Coronary artery (tissue), 2 donors: Measurements from ENCODE around the gene CHMP6.
"Not testable (repeated sequence)": the region's sequence is repeated elsewhere in the genome, so short reads cannot be mapped to it uniquely, and the experiment has no call there.

Experiments
- DNase-seq: peaks from one replicate; pipeline ENCODE4 v3.0.0-alpha.2; 2017; ENCODE audit warnings: low spot score
- H3K27ac ChIP-seq, 2 donors: fragments of 200-600 bp; sonication (generic); one replicate each; pipeline ENCODE4 v1.5.1; 2016 to 2019
- H3K4me3 ChIP-seq: fragments of 200-600 bp; sonication (generic); 2 replicates; pipeline ENCODE4 v1.5.1; 2016; ENCODE audit warnings: mild to moderate bottlenecking, moderate library complexity
- TF ChIP-seq, protein P1 (sequence below): fragments of 200-600 bp; sonication (generic); IDR thresholded peaks from one replicate; pipeline ENCODE4 v1.5.1; 2019; ENCODE audit warnings: antibody characterized with exemption

Gene CHMP6

DNA sequence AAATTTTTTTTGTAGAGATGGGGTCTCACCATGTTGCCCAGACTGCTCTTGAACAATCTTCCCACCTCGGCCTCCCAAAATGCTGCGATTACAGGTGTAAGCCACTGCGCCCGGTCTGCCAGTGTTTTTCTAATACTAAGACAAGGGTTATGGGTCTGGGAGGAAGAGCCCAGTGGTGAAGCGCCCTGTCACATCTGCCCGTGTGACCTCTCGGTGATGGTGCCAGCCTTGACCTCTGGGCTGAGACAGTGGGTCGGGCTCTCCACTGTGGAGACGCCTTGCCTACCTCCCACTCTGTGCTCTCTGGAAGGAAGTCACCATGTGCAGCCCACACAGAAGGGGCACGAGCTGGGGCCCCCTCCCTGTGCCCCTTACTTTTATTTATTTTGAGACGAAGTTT is 38.2 kb downstream of the CHMP6 start:
- no peak for DNase-seq
- TF ChIP-seq, protein P1, sequence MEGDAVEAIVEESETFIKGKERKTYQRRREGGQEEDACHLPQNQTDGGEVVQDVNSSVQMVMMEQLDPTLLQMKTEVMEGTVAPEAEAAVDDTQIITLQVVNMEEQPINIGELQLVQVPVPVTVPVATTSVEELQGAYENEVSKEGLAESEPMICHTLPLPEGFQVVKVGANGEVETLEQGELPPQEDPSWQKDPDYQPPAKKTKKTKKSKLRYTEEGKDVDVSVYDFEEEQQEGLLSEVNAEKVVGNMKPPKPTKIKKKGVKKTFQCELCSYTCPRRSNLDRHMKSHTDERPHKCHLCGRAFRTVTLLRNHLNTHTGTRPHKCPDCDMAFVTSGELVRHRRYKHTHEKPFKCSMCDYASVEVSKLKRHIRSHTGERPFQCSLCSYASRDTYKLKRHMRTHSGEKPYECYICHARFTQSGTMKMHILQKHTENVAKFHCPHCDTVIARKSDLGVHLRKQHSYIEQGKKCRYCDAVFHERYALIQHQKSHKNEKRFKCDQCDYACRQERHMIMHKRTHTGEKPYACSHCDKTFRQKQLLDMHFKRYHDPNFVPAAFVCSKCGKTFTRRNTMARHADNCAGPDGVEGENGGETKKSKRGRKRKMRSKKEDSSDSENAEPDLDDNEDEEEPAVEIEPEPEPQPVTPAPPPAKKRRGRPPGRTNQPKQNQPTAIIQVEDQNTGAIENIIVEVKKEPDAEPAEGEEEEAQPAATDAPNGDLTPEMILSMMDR, result no peak
- H3K27ac ChIP-seq, result no peak overlapping the region
- H3K4me3 ChIP-seq, result no peak overlapping the region

DNA sequence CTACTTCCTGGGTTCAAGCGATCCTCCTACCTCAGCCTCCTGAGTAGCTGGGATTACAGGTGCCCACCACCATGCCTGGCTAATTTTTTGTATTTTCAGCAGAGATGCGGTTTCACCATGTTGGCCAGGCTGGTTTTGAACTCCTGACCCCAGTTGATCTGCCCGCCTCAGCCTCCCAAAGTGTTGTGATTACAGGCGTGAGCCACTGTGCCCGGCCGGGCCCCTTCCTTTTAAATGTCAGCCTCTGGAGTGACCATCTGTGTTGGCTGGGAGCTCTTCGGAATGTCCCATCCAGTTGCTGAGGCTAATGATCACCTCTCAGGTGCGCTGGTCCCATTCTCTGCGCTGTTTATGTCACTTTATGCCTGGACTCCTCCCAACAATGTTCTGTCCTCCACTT is 38.7 kb downstream of the CHMP6 start:
- H3K27ac ChIP-seq, H3K4me3 ChIP-seq, DNase-seq: not testable (repeated sequence)

DNA sequence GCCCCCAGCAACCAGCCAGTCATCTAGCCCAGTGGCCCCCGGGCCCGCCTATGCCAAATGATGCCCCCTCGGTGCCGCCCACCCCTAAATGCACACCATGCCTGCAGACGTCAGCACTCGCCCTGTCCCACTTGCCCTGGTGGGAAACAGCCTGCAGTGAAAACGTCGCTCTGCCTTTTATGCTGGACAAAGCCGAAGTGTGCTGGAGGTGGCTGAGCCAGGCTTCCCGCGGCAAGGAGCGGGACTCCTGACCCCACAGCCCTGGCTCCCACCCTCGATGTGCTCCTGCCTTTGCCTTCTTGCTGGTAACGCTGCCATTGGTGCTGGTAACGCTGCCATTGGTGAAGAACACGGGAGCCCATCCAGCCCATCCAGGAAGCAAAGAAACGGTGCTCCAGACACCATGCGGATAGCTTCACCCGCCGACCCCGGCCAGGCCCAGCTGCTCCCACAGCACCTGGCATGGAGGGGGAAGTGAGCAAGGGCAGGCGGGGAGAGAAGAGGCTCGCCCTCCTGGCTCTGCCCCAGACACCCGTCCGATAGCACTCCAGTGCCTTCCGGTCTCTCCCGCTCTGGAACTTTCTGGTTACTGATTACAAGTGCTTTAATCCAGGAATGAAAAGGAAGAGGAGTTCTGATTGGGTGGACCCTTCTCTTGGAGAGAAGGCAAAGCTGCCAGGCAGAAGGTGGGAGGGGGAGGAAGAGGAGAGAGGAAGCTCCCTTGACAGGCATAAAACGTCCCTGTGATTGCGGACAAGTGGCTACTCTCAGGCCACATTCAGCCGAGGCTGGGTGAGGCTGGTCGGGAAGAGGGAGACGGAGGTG is 39.3 kb downstream of the CHMP6 start:
- Histone ChIP-seq H3K4me3 (no peak overlapping the region), H3K27ac (no peak overlapping the region)
- DNase-seq, result peak; percentile 66
- TF ChIP-seq, protein P1, result no peak

DNA sequence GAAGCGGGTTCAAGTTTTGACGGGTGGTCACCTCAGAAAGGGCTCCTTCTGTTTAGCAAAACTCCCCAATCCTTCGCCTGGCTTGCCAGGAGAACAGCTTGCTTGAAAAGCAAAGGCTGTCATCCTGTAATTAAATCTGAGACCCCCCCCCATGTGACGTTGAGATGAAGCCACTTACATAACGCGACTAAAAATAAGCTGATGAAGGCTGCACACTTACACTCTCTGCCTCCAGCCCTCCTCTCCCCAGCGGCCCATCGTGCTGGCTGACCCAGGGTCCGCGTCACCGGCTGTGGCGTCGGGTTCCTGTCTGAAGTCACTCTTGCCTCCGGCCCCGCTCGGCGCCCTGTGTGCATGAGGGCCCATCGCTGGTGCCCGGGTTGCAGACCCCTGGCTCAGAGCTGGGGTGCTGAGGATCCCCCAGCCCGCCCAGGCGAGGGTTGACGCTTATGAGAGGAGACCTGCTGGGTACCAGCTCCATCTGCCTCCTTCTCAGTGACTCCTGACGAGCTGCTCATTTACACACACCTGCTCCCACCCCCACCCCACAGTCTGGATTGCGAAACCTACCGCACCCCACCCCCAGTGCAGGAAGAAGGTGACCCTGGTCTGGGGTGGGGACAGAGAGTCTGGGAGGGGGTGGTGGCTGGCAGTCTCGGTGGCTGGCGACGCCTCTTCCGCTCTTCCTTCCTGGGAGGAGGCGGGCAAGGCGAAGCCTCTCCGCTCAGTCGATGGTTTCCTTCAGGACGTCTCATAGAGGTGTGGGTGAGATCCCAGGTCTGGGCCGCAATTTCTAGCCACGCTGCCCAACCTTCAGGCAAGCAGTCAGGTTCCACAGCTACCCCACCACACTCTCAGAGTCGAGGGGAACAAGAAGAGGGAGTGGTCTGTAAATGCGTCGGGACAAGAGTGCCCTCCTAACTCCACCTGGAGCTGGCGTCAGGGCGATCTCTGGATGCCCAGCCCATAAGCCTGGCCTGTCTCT is 40.2 kb downstream of the CHMP6 start:
- DNase-seq, result peak; percentile 68
- Histone ChIP-seq H3K4me3 (no peak overlapping the region), H3K27ac (no peak overlapping the region)
- TF ChIP-seq, protein P1, result no peak

DNA sequence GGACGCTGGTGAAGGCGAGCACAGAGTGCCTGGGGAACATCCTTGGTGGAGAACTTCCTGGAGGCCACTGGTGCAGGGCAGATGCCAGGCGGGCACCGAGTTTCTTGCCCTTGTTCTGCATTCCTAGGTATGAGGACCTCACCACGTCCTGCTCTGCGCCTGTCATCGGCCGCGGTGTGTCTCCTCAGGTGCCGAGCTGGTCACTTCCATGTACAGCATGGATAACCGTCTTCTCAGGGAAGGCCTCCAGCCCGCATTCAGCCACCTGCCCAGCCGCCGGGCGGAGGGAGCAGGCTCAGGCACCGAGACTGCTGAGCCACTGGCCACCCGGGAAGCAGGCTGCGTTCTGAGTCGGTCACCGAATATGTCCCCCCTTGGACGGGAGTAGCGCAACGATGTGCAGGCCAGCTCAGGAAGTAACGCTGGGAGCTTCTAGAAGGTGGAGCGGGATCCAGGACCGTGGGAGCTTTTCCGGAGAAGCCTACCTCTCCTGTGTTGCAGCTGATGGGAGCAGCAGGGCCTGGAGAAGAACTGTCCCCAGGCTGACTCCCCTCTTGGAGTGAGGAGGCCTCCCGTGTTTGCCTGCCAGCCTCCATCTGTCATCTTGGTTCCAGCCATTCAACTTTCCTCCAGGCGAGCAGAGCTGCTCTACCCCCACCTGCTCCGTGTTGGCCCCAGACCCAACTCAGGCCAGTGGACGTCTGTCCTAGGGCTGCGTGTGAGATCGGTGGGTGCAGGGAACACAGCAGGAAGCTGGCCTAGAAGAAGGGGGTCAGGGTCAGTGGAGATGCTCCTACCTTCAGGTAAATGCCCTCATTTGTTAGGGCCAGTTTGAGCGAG is 41.2 kb downstream of the CHMP6 start:
- Histone ChIP-seq H3K4me3 (no peak overlapping the region), H3K27ac (no peak overlapping the region)
- TF ChIP-seq, protein P1, result no peak
- no peak for DNase-seq

DNA sequence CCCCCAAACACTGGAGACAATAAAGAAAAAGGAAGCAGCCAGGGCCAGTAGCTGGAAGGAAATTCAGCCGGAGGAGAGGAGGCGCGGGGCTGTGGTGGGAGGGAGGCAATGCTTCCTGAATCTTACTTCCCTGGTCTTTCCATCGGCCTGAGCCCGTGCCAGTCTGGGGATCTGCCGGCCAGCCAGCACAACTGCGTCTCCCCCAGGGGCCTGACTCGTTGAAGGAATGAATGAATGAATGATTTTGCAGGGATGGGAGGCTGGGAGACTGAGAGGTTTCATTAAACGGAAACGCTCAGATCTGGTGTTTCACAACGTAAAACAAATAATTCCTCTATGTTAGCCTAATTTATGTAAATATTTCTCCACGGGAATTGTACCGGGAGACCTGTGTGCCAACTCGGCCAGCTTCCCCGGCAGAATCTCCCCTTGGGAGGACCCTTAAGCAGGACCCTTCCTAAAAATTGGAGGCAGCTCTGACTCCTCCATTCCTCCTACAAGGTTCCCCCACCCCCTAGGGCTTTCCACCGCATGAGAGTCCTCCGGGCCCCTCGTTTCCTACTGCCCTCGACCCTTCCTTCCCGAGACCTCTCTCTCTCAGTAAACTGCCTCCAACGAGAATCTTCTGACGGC is 42.0 kb downstream of the CHMP6 start:
- TF ChIP-seq, protein P1, result no peak
- H3K4me3 ChIP-seq, result peak overlapping the region; percentile 95
- no peak overlapping the region for H3K27ac ChIP-seq
- DNase-seq, result no peak
